Activated B cell treated with CpG ODN at 0.5 μM for 24 hours (primary cell): ENCODE measurements around the gene VGLL4. TPM values are rescaled to one million over a fixed set of nuclear protein-coding genes. Genes with fewer than 3 reads are reported as not detected.

Source experiments
- ATAC-seq: fragments of 200-7000 bp; cut with Tn5 transposase; one replicate; pipeline ENCODE4 v1.10.0; 2021; ENCODE audit warnings: low read depth, mild to moderate bottlenecking, moderate library complexity
- CTCF ChIA-PET: fragments of 350-600 bp; sonication (Branson Sonifier 250); formaldehyde crosslinking; loops from one replicate; lab custom pipeline; 2021; ENCODE audit warnings: antibody characterized with exemption; lab: Charles Lee
- POLR2A ChIA-PET: fragments of 350-600 bp; sonication (Branson Sonifier 250); formaldehyde crosslinking; loops from one replicate; lab custom pipeline; 2021; ENCODE audit warnings: antibody characterized with exemption; lab: Charles Lee
- DNase-seq: peaks from one replicate; pipeline ENCODE4 v3.0.0; 2022
- H3K27ac Mint-ChIP-seq: one replicate; pipeline ENCODE4 v1.8.0; 2020; ENCODE audit warnings: mixed read lengths
- H3K27me3 Mint-ChIP-seq: one replicate; pipeline ENCODE4 v1.8.0; 2021; ENCODE audit warnings: mixed read lengths
- H3K36me3 Mint-ChIP-seq: one replicate; pipeline ENCODE4 v1.8.0; 2021; ENCODE audit warnings: low read depth, mixed read lengths
- H3K4me1 Mint-ChIP-seq: one replicate; pipeline ENCODE4 v1.8.0; 2021; ENCODE audit warnings: mixed read lengths
- H3K4me3 Mint-ChIP-seq: one replicate; pipeline ENCODE4 v1.8.0; 2020; ENCODE audit warnings: mild to moderate bottlenecking, mixed read lengths
- H3K9me3 Mint-ChIP-seq: one replicate; pipeline ENCODE4 v1.8.0; 2020; ENCODE audit warnings: mixed read lengths
- intact Hi-C: fragments of 100-400 bp; cut with micrococcal nuclease; formaldehyde crosslinking; loops from one replicate; pipeline ENCODE4 v1.15.1; 2024
- total RNA-seq: library from RNA; stranded (reverse); gene quantifications from 2 replicates; pipeline ENCODE4 v1.2.3, GENCODE V29; 2022
- TF ChIP-seq, protein P1 (sequence below): fragments of 200-600 bp; IDR thresholded peaks from one replicate; pipeline ENCODE4 v1.8.0; 2022; ENCODE audit warnings: antibody characterized with exemption, mild to moderate bottlenecking

Gene VGLL4
- total RNA-seq, 1 donor from 2014 or later, result 19.3 TPM

DNA sequence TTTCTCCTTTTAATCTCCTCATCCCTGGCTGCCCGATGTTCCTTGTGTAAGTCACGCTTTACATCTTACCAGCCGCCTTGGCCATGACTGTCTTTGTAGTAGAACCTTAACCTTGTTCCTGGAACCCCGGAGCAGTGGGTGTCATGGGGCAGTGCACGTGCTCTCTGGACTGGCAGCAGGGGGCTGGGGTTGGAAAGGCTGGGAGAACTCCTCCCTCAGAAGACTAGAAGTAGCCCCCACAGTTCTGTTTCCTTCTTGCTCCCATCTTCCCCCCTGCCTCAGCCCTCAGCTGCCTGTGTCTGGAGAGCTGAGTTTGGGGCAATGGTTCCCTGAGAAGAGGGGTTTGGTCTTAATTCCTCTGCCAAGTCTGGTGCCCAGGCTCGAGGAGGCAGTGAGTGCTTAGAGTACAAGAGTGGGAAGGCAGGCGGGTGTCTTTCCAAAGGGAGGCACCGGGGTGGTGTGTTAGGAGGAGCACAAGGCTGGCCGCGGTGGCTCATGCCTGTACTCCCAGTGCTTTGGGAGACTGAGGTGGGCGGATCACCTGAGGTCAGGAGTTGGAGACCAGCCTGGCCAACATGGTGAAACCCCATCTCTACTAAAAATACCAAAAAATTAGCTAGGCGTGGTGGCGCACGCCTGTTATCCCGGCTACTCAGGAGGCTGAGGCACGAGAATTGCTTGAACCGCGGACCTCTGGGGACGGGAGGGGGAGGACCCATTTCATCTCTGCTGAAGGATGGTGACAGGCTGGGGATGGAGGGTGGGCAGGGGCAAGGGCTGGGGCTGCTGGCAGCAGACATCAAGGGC is 100.4 kb downstream of the VGLL4 start:
- Mint-ChIP-seq H3K4me1 (no peaks in the 10 kb centered on the region), H3K27ac (no peak overlapping the region), H3K9me3 (no peaks in the 10 kb centered on the region), H3K36me3 (peaks cover 5% of the 10 kb centered on the region), H3K4me3 (no peak overlapping the region), H3K27me3 (no peaks in the 10 kb centered on the region)
- CTCF ChIA-PET, result no interaction called here
- intact Hi-C loops, result no loop called here
- no peak for DNase-seq
- TF ChIP-seq, protein P1, sequence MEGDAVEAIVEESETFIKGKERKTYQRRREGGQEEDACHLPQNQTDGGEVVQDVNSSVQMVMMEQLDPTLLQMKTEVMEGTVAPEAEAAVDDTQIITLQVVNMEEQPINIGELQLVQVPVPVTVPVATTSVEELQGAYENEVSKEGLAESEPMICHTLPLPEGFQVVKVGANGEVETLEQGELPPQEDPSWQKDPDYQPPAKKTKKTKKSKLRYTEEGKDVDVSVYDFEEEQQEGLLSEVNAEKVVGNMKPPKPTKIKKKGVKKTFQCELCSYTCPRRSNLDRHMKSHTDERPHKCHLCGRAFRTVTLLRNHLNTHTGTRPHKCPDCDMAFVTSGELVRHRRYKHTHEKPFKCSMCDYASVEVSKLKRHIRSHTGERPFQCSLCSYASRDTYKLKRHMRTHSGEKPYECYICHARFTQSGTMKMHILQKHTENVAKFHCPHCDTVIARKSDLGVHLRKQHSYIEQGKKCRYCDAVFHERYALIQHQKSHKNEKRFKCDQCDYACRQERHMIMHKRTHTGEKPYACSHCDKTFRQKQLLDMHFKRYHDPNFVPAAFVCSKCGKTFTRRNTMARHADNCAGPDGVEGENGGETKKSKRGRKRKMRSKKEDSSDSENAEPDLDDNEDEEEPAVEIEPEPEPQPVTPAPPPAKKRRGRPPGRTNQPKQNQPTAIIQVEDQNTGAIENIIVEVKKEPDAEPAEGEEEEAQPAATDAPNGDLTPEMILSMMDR, result no peak
- POLR2A ChIA-PET, result no interaction called here
- ATAC-seq, result no peak

DNA sequence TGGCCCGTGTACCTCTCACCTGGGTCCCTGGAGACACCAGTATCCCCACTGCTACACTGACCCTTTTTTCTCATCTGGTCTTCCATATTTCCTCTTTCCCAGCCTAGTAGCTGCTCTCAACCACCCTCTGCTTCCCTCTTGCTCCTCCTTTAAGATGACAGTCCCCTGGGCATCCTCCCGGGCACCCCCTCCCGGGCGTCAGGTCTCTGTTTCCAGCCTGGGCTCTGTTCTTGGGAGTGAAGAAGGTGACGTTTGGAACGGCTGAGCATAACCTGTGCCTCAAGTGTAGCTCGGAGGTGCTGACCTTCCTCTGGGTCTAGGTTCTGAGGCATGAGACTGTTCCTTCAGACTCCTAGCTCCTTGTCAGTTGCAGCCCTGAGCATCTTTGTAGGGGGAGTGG is 101.2 kb downstream of the VGLL4 start:
- Mint-ChIP-seq H3K27ac (no peak overlapping the region), H3K27me3 (no peaks in the 10 kb centered on the region), H3K4me3 (no peak overlapping the region), H3K9me3 (no peaks in the 10 kb centered on the region), H3K4me1 (no peaks in the 10 kb centered on the region), H3K36me3 (peaks cover 5% of the 10 kb centered on the region)
- intact Hi-C loops, result no loop called here
- TF ChIP-seq, protein P1, result no peak
- ChIA-PET CTCF (no interaction called here), POLR2A (no interaction called here)
- no peak for ATAC-seq
- DNase-seq, result no peak

DNA sequence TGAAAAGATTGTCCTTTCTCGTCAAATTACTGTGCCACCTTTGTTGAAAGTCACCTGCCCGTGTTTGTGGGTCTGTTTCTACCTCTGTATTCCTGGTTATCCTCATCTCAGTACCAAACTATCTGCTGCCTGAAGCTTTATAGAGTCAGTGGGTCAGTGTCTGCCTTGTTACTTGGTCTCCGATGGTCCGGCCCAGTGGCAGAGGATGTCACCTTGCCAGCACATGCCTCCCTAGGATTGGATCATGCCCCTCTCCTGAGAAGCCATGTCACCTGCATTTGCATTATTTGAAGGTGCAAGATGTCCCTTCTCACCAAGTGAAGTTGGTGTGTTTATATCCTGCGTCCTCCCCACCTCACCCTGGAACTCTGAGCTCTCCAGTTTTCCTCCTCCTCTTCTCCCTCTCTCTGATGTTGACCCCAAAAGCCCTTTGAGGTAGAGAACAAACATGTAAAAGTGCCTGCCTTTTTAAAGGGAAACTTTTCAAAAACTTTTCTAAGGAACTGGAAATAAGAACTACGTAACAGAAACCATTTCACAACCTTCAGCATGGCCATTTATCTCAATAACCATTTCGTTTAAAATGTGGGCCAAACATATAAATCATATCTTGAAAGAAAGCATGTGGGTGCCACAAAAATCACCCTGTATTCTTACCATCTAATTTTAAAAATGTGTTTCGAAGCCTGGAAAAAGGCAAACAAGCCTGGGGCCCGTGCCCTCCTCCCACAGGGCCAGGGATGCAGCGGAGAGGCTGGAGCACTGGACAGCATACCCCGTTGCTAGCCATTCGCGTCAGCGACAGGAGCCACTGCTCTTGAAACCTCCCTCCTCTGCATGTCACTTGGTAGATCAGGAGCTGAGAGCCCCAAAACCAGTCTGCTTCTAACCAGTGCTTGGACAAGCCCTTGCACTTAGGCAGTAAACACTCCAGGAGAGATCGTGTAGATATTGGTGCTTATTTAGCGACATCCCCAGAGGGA is 102.1 kb downstream of the VGLL4 start:
- DNase-seq (no peak), ATAC-seq (no peak)
- Mint-ChIP-seq H3K27me3 (no peaks in the 10 kb centered on the region), H3K36me3 (peaks cover 5% of the 10 kb centered on the region), H3K9me3 (no peaks in the 10 kb centered on the region), H3K4me1 (no peaks in the 10 kb centered on the region), H3K27ac (no peak overlapping the region), H3K4me3 (no peak overlapping the region)
- TF ChIP-seq, protein P1, result no peak
- ChIA-PET CTCF (no interaction called here), POLR2A (no interaction called here)
- intact Hi-C loops, result no loop called here

DNA sequence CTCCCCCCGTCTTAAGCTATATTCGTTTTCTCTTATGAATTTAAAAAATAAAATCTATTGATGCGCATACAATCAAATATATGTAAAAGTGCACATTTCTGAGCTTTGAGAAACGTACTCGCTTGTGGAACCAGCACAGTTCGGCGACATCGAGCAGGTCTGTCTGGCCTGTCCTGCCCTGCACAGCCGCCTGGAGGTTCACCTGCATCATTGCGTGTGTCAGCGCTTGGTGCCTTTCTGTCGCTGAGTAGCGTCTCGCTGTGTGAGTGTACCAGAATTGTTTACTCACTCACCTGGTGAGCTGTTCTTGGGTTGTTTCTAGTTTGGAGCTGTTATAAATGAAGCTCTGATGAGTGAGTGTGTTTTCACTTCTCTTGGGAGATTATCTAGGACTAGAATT is 104.0 kb downstream of the VGLL4 start:
- Mint-ChIP-seq H3K36me3 (peaks cover 5% of the 10 kb centered on the region), H3K9me3 (no peaks in the 10 kb centered on the region), H3K27me3 (no peaks in the 10 kb centered on the region), H3K4me3 (no peak overlapping the region), H3K27ac (no peak overlapping the region), H3K4me1 (no peaks in the 10 kb centered on the region)
- ATAC-seq (no peak), DNase-seq (no peak)
- CTCF ChIA-PET, result no interaction called here
- TF ChIP-seq, protein P1, result no peak
- POLR2A ChIA-PET, result no interaction called here
- intact Hi-C loops, result no loop called here

DNA sequence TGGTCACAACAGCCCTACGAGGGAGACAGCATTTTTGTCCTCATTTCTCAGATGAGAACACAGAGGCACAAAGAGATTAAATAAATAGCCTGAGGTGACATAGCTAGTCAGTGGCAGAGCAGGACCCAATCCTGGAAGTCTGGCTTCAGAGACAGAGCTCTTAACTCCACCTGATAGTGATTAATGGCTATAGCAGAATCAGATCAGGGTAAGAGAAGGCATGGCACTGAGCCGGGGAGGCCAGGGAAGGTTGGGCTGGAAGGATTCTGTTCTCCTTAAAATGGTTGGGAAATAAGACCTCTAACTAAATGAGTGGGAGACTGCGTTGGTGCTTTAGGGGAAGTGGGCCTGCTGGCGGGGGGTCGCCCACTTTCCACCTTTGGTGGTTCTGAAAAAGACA is 104.5 kb downstream of the VGLL4 start:
- H3K27ac Mint-ChIP-seq, result no peak overlapping the region
- H3K4me3 Mint-ChIP-seq, result no peak overlapping the region
- no peaks in the 10 kb centered on the region for H3K4me1 Mint-ChIP-seq
- intact Hi-C loops, result no loop called here
- no peak for ATAC-seq
- H3K27me3 Mint-ChIP-seq, result no peaks in the 10 kb centered on the region
- CTCF ChIA-PET, result no interaction called here
- TF ChIP-seq, protein P1, result no peak
- no peaks in the 10 kb centered on the region for H3K9me3 Mint-ChIP-seq
- POLR2A ChIA-PET, result no interaction called here
- peaks cover 5% of the 10 kb centered on the region for H3K36me3 Mint-ChIP-seq
- no peak for DNase-seq
